ENCODE results near the gene ADGRG6.

The ADGRG6 gene

DNA sequence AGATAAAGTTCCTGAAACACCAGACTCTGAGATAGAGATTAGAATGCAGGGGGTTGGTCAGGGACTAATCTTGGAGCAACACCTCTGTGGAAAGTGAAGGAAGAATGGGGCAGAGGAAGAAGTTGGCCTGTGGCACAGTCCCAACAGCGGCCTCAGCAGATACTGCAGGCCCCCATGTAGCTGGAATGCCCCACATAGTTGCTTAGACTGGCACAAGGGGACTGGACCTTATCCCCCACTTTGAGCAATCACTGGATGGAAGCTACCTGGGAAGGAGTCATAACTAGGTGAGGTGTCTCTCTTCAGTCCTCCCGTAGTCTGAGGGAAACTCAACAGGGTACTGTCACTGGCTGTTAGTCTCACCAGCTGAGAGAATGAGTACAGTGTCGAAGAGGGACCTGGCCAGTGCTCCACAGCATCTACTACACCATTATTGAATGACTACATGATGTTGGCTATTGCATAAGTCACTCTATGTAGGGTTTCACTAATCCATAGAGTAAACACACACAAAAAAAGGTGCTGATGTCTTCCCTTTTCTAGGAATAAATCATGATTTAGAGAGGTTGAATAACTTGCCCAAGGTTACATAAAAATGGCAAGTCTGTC, 47.5 kb downstream of the ADGRG6 start:
- DNase-seq (ENCODE audit: low spot score) = no peak

GRCh38 chr6:142350309-142350708, 48.5 kb downstream of the ADGRG6 start:
- no peak for DNase-seq (ENCODE audit: low spot score)

- no peak for DNase-seq (ENCODE audit: low spot score)
Measured at GRCh38 chr6:142353690-142354089, 51.9 kb downstream of the ADGRG6 start.

DNA sequence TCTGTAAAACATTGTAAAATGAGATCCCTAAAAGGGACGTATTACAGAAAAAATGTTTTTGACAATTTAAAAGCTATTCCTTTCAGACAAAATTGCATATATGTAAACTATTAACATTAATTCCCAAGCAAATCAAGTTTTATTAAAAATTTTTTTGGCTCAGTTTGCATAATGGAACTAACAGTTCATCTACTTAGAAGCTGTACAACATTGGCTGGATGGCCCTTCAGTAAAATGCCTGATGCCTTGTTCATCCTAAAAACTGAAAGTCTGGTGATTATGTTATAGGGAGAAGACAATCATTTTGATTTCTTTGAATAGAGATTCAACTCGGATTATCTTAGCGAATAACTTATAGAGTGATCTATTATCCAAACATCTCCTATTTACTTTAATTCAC, 52.8 kb downstream of the ADGRG6 start:
- DNase-seq (ENCODE audit: low spot score) = no peak

- no peak for DNase-seq (ENCODE audit: low spot score)
Measured at GRCh38 chr6:142355520-142356174, 53.8 kb downstream of the ADGRG6 start.

- DNase-seq (ENCODE audit: low spot score) = no peak
Measured at GRCh38 chr6:142356201-142356883, 54.5 kb downstream of the ADGRG6 start.

GRCh38 chr6:142356884-142357225, 55.0 kb downstream of the ADGRG6 start:
- no peak for DNase-seq (ENCODE audit: low spot score)

- no peak for DNase-seq (ENCODE audit: low spot score)
Measured at GRCh38 chr6:142357879-142358278, 56.1 kb downstream of the ADGRG6 start.

GRCh38 chr6:142359271-142359960, 57.6 kb downstream of the ADGRG6 start:
- no peak for DNase-seq (ENCODE audit: low spot score)

- no peak for DNase-seq (ENCODE audit: low spot score)
Measured at GRCh38 chr6:142361345-142361744, 59.5 kb downstream of the ADGRG6 start.

DNA sequence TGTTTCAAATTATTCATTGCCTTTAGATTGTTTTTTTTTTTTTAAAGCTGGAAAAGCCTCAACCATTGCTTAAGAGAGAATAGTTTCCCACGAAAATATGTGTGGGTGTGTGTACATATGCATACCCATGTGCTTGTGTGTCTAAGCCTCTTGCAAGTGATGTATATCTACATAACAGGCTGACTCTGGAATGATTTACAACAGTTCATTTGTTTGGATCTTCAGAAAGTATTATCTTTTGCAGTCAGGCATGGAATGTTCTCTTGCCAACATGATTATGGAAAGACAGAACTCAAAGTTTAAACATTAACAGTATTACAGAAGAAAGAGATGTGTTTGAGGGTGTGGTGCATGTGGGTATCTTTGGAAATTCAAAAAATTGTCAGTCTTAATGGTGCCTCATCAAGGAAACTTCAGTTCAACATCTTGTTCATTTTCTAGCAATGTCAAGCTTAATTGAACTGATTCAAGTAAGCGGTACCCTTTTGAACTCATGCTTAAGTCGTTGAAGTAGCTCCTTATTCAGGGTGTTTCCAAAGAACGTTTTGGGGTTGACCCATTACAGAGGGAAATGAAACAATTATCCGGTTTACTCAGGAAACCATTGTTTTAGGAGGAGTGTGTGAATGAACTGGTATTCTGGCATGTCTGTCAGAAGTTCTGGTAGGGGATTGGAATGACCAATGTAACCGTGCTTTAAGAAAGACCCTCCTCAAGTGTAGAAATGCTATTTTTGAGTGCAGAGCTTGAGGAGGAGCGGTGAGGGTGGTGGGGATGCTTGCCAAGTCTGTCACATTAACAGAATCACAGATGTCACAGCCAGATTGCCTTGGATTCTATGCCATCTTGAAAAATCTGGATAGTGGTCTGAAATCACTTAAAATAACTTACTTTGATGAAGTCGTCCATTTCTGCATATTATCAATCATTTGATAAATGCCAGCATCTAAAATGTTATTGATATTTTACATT, 60.3 kb downstream of the ADGRG6 start:
- no peak for DNase-seq (ENCODE audit: low spot score)

GRCh38 chr6:142367061-142367460, 65.3 kb downstream of the ADGRG6 start:
- no peak for DNase-seq (ENCODE audit: low spot score)

GRCh38 chr6:142367501-142368018, 65.8 kb downstream of the ADGRG6 start:
- no peak for DNase-seq (ENCODE audit: low spot score)

GRCh38 chr6:142369266-142369665, 67.5 kb downstream of the ADGRG6 start:
- DNase-seq (ENCODE audit: low spot score) = no peak

GRCh38 chr6:142372348-142372747, 70.5 kb downstream of the ADGRG6 start:
- no peak for DNase-seq (ENCODE audit: low spot score)

DNA sequence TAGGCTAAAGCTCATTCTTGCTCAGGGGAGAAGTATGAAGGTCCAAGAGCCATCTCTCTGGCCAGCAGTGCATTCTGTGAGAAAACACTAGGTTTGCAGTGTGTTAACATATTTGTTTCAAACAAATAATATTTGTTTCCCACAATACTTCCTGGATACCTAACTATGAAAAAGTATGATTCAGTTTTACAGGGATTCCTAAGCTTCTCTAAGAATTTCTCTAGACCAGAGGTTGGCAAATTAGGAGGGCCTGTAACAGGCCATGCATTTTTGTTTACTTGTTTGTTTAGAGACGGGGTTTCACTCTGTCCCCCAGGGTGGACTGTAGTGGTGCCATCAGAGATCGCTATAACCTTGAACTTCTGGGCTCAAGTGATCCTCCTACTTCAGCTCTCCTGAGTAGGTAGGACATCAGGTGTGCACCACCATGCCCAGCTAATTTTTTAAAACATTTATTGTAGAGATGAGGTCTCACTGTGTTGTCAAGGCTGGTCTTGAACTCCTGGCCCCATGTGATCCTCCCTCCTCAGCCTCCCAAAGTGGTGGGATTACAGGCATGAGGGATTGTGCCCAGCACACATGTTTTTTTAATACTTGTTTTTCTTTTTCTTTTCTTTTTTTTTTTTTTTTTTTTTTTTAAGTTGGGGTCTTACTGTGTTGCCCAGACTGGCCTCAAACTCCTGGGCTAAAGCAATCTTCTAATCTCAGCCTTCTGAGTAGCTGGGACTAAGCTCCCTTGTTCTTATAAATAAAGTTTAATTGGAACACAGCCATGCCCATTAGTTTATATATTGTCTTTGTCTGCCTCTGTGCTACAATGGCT, 71.7 kb downstream of the ADGRG6 start:
- DNase-seq (ENCODE audit: low spot score) = no peak

- no peak for DNase-seq (ENCODE audit: low spot score)
Measured at GRCh38 chr6:142374091-142374770, 72.4 kb downstream of the ADGRG6 start.

DNA sequence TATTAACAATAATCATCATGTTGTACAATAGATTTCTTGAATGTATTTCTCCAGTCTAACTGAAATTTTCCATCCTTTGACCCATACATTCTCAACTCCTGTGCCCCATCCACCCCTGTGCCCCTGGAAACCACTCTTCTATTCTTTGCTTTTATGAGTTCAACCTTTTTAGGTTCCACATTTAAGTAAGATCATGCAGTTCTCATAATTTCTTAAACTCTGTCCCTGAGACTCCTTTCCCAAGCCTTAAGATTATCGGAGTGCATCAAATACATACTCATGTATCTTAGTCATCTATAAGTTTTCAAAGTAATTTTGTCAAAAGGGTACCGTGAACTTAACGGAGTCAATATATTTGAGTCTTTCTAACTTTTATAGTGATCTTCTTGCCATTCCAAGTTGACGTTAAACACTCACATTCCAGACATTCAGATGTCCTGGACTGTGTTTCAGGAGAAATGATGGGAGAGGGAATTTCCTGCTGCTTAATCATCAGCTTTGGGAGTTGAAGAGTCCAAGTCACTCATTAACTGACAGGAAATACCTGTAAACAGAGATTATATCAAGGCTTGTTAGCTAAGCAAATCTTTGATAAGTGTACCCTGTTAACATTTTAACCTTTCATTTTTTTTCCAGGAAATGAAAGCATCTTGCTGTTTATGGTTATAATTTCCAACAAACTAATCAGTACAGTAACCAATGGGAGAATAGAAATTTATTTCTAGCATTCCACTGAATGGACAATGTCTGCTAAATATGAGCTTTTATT, 73.3 kb downstream of the ADGRG6 start:
- peak; percentile 23 for DNase-seq (ENCODE audit: low spot score)

DNA sequence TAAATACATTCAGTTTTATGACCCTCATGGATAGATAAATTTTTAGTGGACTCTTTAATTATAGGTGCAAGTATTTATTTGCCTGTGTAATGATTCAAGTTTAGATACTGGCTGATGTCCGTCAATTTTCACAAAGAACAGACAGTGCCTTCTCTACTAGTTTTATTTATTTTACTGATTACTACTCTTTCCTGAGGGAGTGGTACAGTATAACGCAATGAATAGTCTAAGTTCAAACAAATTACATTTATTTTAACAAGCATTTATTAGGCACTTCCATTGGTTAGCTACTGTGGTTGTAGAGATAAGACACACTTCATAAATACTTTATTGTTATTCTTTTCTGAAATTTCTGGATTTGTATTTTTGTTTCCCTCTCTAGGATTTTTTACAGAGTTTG, 74.3 kb downstream of the ADGRG6 start:
- no peak for DNase-seq (ENCODE audit: low spot score)
